Progenitor cell of endocrine pancreas (in vitro differentiated cells): ENCODE results near the gene CIAO3. TPM values are rescaled to one million over a fixed set of nuclear protein-coding genes. Genes with fewer than 3 reads are reported as not detected.

Source experiments
- DNase-seq: peaks from one replicate; pipeline ENCODE4 v3.0.0; 2021; ENCODE audit warnings: low spot score; ENCODE audit not compliant: unreplicated experiment
- H3K27ac Mint-ChIP-seq: 2 replicates; pipeline ENCODE4 v1.8.0; 2021; ENCODE audit warnings: mild to moderate bottlenecking, moderate library complexity, mixed read lengths
- H3K27me3 Mint-ChIP-seq: 2 replicates; pipeline ENCODE4 v1.8.0; 2021; ENCODE audit warnings: mixed read lengths
- H3K36me3 Mint-ChIP-seq: 2 replicates; pipeline ENCODE4 v1.8.0; 2022; ENCODE audit warnings: mixed read lengths; ENCODE audit not compliant: insufficient read depth
- H3K4me1 Mint-ChIP-seq: 2 replicates; pipeline ENCODE4 v1.8.0; 2021; ENCODE audit warnings: low read depth, mixed read lengths
- H3K4me3 Mint-ChIP-seq: 2 replicates; pipeline ENCODE4 v1.8.0; 2021; ENCODE audit warnings: low read depth, mild to moderate bottlenecking, moderate library complexity, mixed read lengths
- H3K9me3 Mint-ChIP-seq: 2 replicates; pipeline ENCODE4 v1.8.0; 2021; ENCODE audit warnings: low read depth, mixed read lengths
- CTCF ChIP-seq: fragments of 200-600 bp; sonication (generic); IDR thresholded peaks from one replicate; pipeline ENCODE4 v1.5.0; 2021; ENCODE audit warnings: antibody characterized with exemption, mild to moderate bottlenecking; ENCODE audit not compliant: unreplicated experiment
- total RNA-seq: library from RNA; stranded (reverse); gene quantifications from 2 replicates; pipeline ENCODE4 v1.2.1, GENCODE V29; 2021

CIAO3 gene
- total RNA-seq, 1 donor from 2014 or later = 44.0 TPM

- H3K27ac Mint-ChIP-seq = peak overlapping the region; percentile 62
- peak overlapping the region; percentile 84 for H3K4me3 Mint-ChIP-seq
- no peaks in the 10 kb centered on the region for H3K9me3 Mint-ChIP-seq
- H3K4me1 Mint-ChIP-seq = no peaks in the 10 kb centered on the region
- H3K27me3 Mint-ChIP-seq = no peaks in the 10 kb centered on the region
- no peak for DNase-seq
- TF ChIP-seq CTCF = no peak
- peaks cover 7% of the 10 kb centered on the region for H3K36me3 Mint-ChIP-seq
These were observed 46.6 kb upstream of the CIAO3 start for GRCh38 chr16:787321-787966.

- no peaks in the 10 kb centered on the region for H3K9me3 Mint-ChIP-seq
- no peaks in the 10 kb centered on the region for H3K4me1 Mint-ChIP-seq
- TF ChIP-seq CTCF = peak; percentile 80
- peak; percentile 75 for DNase-seq
- no peak overlapping the region for H3K27ac Mint-ChIP-seq
- peaks cover under 1% of the 10 kb centered on the region for H3K27me3 Mint-ChIP-seq
- peaks cover 2% of the 10 kb centered on the region for H3K36me3 Mint-ChIP-seq
- H3K4me3 Mint-ChIP-seq = peak overlapping the region; percentile 57
These were observed 45.1 kb upstream of the CIAO3 start for GRCh38 chr16:785563-786535.

- no peak for TF ChIP-seq CTCF
- Mint-ChIP-seq H3K4me3 (no peak overlapping the region), H3K27ac (no peak overlapping the region)
These were observed 43.6 kb upstream of the CIAO3 start for GRCh38 chr16:784431-784830.

DNA sequence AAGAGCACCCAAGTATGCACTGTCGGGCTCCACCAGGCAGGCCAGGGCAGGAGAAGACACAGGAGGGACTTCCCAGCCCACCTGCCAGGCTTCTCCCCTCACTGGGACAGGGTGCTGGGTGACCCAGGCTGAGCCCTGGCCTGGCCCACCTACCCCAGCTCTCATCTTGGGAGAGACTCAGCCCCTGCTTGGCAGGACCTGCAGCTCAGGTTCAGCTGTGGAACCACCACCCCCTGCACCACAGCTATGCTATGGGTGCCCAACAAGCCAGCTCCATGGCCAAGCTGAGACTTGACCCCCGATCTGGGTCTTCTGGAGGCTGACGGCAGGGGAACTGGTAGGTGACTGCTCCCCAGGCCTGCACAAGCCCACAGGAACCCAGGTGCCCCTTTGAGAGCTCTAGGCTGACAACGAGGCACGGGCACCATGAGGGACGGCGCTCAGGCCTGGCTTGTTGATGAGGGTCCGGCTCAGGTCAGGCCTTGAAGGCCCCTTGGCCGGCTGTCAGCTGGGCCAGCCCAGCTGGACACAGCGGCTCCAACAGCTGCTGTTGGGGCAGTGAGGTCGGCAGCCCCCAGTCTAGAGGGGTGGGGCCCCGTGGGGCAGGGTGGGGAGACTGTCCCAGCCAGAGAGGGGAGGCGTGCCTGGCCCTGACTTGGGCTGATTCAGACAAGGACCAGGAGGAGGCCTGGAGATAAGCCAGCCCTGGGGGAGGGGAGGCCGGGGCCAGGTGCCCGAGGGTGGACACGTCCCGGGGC lies 42.8 kb upstream of the CIAO3 start:
- Mint-ChIP-seq H3K36me3 (peaks cover 2% of the 10 kb centered on the region), H3K4me1 (no peaks in the 10 kb centered on the region), H3K27ac (no peak overlapping the region), H3K9me3 (no peaks in the 10 kb centered on the region), H3K4me3 (no peak overlapping the region), H3K27me3 (peaks cover 6% of the 10 kb centered on the region)
- no peak for DNase-seq
- TF ChIP-seq CTCF = no peak

More at GRCh38 chr16:784431-784830, 43.6 kb upstream of the CIAO3 start:
- Mint-ChIP-seq H3K4me1 (no peaks in the 10 kb centered on the region), H3K36me3 (peaks cover 2% of the 10 kb centered on the region), H3K27me3 (peaks cover 6% of the 10 kb centered on the region), H3K9me3 (no peaks in the 10 kb centered on the region)
- no peak for DNase-seq
